HepG2 (cell line): ENCODE results near the gene MAVS. TPM values are rescaled to one million over a fixed set of nuclear protein-coding genes. Genes with fewer than 3 reads are reported as not detected.

Experiments
- ATAC-seq: fragments of 200-7000 bp; cut with Tn5 transposase; 3 replicates; pipeline ENCODE4 v1.9.1; 2020; ENCODE audit warnings: mild to moderate bottlenecking, moderate library complexity
- BruUV-seq: library from RNA; stranded (reverse); fragments of 400-500 nt; replicated peaks from 2 replicates; lab custom pipeline; 2021; lab: Mats Ljungman, UMichigan
- CTCF ChIA-PET: fragments of 300-600 bp; formaldehyde crosslinking; extraction: SDS; loops from one replicate; lab custom pipeline; 2021; ENCODE audit warnings: low total read pairs, inconsistent platforms, low intra/inter-chr PET ratio; lab: Yijun Ruan, JAX
- POLR2A ChIA-PET: fragments of 350-600 bp; sonication (Branson Sonifier 250); formaldehyde crosslinking; loops from one replicate; lab custom pipeline; 2020; ENCODE audit warnings: antibody characterized with exemption, inconsistent platforms; lab: Yijun Ruan, JAX
- DNase-seq: peaks from one replicate; pipeline ENCODE4 v3.0.0-alpha.2; 2015; ENCODE audit warnings: low spot score
- FAIRE-seq: peaks from 3 replicates; lab custom pipeline; 2011; peaks lifted over from hg19 to GRCh38; lab: Jason Lieb, UNC
- H2AFZ ChIP-seq: one replicate; pipeline ENCODE4 v1.6.1; 2011; ENCODE audit warnings: low read length, inconsistent platforms
- H3K27ac ChIP-seq: fragments of 300-600 bp; 3 replicates; pipeline ENCODE4 v1.8.0; 2011; ENCODE audit warnings: mixed run types, mild to moderate bottlenecking, mixed read lengths, low read length, inconsistent platforms; ENCODE audit not compliant: insufficient read depth; ENCODE audit errors: extremely low read length
- H3K27me3 ChIP-seq, 2 experiments: fragments of 200-600 bp in 1 of 2; 2 replicates in 1 of 2; 3 replicates in 1 of 2; pipeline versions ENCODE4 v1.6.0 to v1.8.0; 2011; ENCODE audit warnings: low read length in 2 of 2, mild to moderate bottlenecking in 2 of 2, moderate library complexity in 2 of 2, inconsistent platforms in 1 of 2; ENCODE audit not compliant: insufficient read depth in 2 of 2, control insufficient read depth in 1 of 2
- H3K36me3 ChIP-seq, 2 experiments: fragments of 200-600 bp in 1 of 2; replicated peaks in 1 of 2; 2 replicates in 1 of 2; 3 replicates in 1 of 2; pipeline versions ENCODE4 v1.5.1 to v1.8.0; 2011; ENCODE audit warnings: low read length in 2 of 2, inconsistent platforms in 1 of 2; ENCODE audit not compliant: insufficient read depth in 2 of 2, control insufficient read depth in 1 of 2
- H3K4me1 ChIP-seq: 2 replicates; pipeline ENCODE4 v1.5.1; 2012; ENCODE audit warnings: low read length, inconsistent platforms; ENCODE audit not compliant: insufficient read depth
- H3K4me2 ChIP-seq: 2 replicates; pipeline ENCODE4 v1.6.0; 2011; ENCODE audit warnings: low read depth, low read length, inconsistent platforms
- H3K4me3 ChIP-seq, 3 experiments: fragments of 200-600 bp in 1 of 3; sonication (generic), shearing (Covaris generic) in 1 of 3; replicated peaks in 1 of 3; 2 replicates each; pipeline ENCODE4 v1.5.1; 2011 to 2016; ENCODE audit warnings: low read length in 3 of 3, inconsistent platforms in 2 of 3, low read depth in 2 of 3, mild to moderate bottlenecking in 2 of 3, control low read depth in 1 of 3, mixed read lengths in 1 of 3; ENCODE audit not compliant: insufficient read depth in 1 of 3
- H3K79me2 ChIP-seq: one replicate; pipeline ENCODE4 v1.6.1; 2011; ENCODE audit warnings: low read length, inconsistent platforms; ENCODE audit not compliant: insufficient read depth
- H3K9ac ChIP-seq: 2 replicates; pipeline ENCODE4 v1.6.0; 2011; ENCODE audit warnings: mild to moderate bottlenecking, low read depth, low read length, inconsistent platforms; ENCODE audit not compliant: insufficient read depth
- H3K9me3 ChIP-seq: 2 replicates; pipeline ENCODE4 v1.5.1; 2012; ENCODE audit warnings: mild to moderate bottlenecking, low read length
- H4K20me1 ChIP-seq: 2 replicates; pipeline ENCODE4 v1.6.0; 2011; ENCODE audit warnings: inconsistent platforms, mild to moderate bottlenecking, low read length, moderate library complexity; ENCODE audit not compliant: insufficient read depth
- CHD4 ChIP-seq: fragments of 200-600 bp; sonication (generic); IDR thresholded peaks from 2 replicates; pipeline ENCODE4 v1.7.0; 2017; ENCODE audit warnings: mild to moderate bottlenecking, low read length, borderline replicate concordance
- GATAD2A ChIP-seq: IDR thresholded peaks from 2 replicates; pipeline ENCODE4 v1.6.1; 2016
- HINFP ChIP-seq: sonication (generic); formaldehyde crosslinking; IDR thresholded peaks from 2 replicates; pipeline ENCODE4 v1.4.0; 2020; ENCODE audit warnings: low read depth, mild to moderate bottlenecking, missing genetic modification reagents
- HNF4A ChIP-seq: sonication (generic); formaldehyde crosslinking; IDR thresholded peaks from 2 replicates; pipeline ENCODE4 v1.4.0; 2020; ENCODE audit warnings: missing genetic modification reagents
- KLF15 ChIP-seq: sonication (generic); formaldehyde crosslinking; IDR thresholded peaks from 2 replicates; pipeline ENCODE4 v1.8.1; 2023; ENCODE audit warnings: borderline replicate concordance, mild to moderate bottlenecking, inconsistent platforms, missing genetic modification reagents, mixed read lengths
- NR0B2 ChIP-seq: sonication (generic); formaldehyde crosslinking; IDR thresholded peaks from 2 replicates; pipeline ENCODE4 v1.4.0; 2020; ENCODE audit warnings: mild to moderate bottlenecking, missing genetic modification reagents
- RBM22 ChIP-seq: fragments of 200-400 bp; formaldehyde crosslinking; optimal IDR thresholded peaks from 2 replicates; pipeline ENCODE3; 2017; ENCODE audit warnings: mild to moderate bottlenecking, low read length, moderate library complexity
- ZBTB26 ChIP-seq: IDR thresholded peaks from 2 replicates; pipeline ENCODE4 v1.6.1; 2016; ENCODE audit warnings: missing compliant biosample characterization, missing genetic modification reagents, borderline replicate concordance
- ZNF12 ChIP-seq: sonication (generic); formaldehyde crosslinking; IDR thresholded peaks from 2 replicates; pipeline ENCODE4 v1.5.0; 2020; ENCODE audit warnings: missing genetic modification reagents
- ZNF639 ChIP-seq: conservative IDR thresholded peaks from 2 replicates; pipeline ENCODE4 v1.6.1; 2018; ENCODE audit warnings: missing genetic modification reagents
- ZNF670 ChIP-seq: sonication (generic); formaldehyde crosslinking; IDR thresholded peaks from 2 replicates; pipeline ENCODE4 v1.8.0; 2022; ENCODE audit warnings: mild to moderate bottlenecking, missing genetic modification reagents, borderline replicate concordance
- ZNF737 ChIP-seq: sonication (generic); formaldehyde crosslinking; IDR thresholded peaks from 2 replicates; pipeline ENCODE4 v1.5.0; 2020; ENCODE audit warnings: missing genetic modification reagents, mild to moderate bottlenecking, borderline replicate concordance
- ZNF766 ChIP-seq: sonication (generic); formaldehyde crosslinking; IDR thresholded peaks from 2 replicates; pipeline ENCODE4 v1.5.0; 2020; ENCODE audit warnings: missing genetic modification reagents, borderline replicate concordance
- WGBS: methylation state at CpG from one replicate; pipeline ENCODE4 v1.1.6; 2017; ENCODE audit warnings: low lambda C conversion rate; 5-methylcytosine and 5-hydroxymethylcytosine counted together
- in situ Hi-C: cut with HindIII; loops from 2 replicates; pipeline ENCODE4 v1.10.0; 2017; ENCODE audit warnings: low pct_unique_long_range_greater_than_20kb; ENCODE audit not compliant: extremely low pct_ligation_motif_present
- intact Hi-C: fragments of 100-400 bp; cut with micrococcal nuclease; formaldehyde crosslinking; loops from one replicate; pipeline ENCODE4 v1.10.0; 2022; ENCODE audit not compliant: unreplicated experiment
- polyA plus RNA-seq, 8 experiments: library from polyadenylated mRNA; depleted of rRNA in 3 of 8; stranded (reverse) in 7 of 8; unstranded in 1 of 8; fragments of >200 nt; fragmentation: Illumina TruSeq in 4 of 8; extraction: Trizol in 4 of 8; gene quantifications; 2 replicates each; pipeline versions ENCODE4 v1.2.1 to v1.2.3, GENCODE V29; 2011 to 2016; ENCODE audit warnings: low read depth in 4 of 8, missing spikeins in 1 of 8, mixed read lengths in 1 of 8; ENCODE audit not compliant: insufficient read depth in 1 of 8
- total RNA-seq, 5 experiments: library from RNA; depleted of rRNA; stranded (reverse); fragments of >200 nt; fragmentation: Illumina TruSeq; extraction: Trizol; gene quantifications; 2 replicates each; pipeline ENCODE4 v1.2.3, GENCODE V29; 2016; ENCODE audit warnings: low read depth in 1 of 5

Gene MAVS
- total and polyA plus RNA-seq, 2 of the 13 experiments (the other 11 are each of a cell fraction or from before 2014, with no cell fraction given) = 27.3 to 36.6 TPM

- ATAC-seq (no peak), FAIRE-seq (no peak), DNase-seq (no peak)
- H3K27me3 ChIP-seq = no peaks in the 10 kb centered on the region
- no peak overlapping the region for H3K27ac ChIP-seq
- H3K4me2 ChIP-seq = no peak overlapping the region
- ChIA-PET CTCF (no interaction called here), POLR2A (interaction anchor here (1.3 kb wide), 1 partner anchor 31 kb away, joined by 3 read pairs; no protein-coding TSS in a partner anchor)
- WGBS = 89% methylated on average over 1 of the region's 1 CpG
- peaks cover 12% of the 10 kb centered on the region for H3K4me1 ChIP-seq
- no peaks in the 10 kb centered on the region for H3K79me2 ChIP-seq
- no peak overlapping the region for H3K9ac ChIP-seq
- in situ Hi-C loops = no loop called here
- no peak for TF ChIP-seq ZNF639 (CRISPR knock-in tag)
- TF ChIP-seq ZNF670 (CRISPR knock-in tag) = no peak
- no peak for TF ChIP-seq GATAD2A (CRISPR knock-in tag)
- peak; percentile 1 for TF ChIP-seq RBM22
- TF ChIP-seq, all 625 proteins: peak for 1
- intact Hi-C loops = no loop called here
- no peak overlapping the region for H3K4me3 ChIP-seq
- BruUV-seq = no TSS peak
- H3K36me3 ChIP-seq = peaks cover 3 to 19% of the 10 kb centered on the region in 2 experiments; a peak in 4 of 5 replicates
- H4K20me1 ChIP-seq = no peaks in the 10 kb centered on the region
- no peaks in the 10 kb centered on the region for H3K9me3 ChIP-seq
- no peak overlapping the region for H2AFZ ChIP-seq
These were observed 29.4 kb downstream of the MAVS start for GRCh38 chr20:3876000-3876399.

- in situ Hi-C loops = no loop called here
- H3K27me3 ChIP-seq = no peaks in the 10 kb centered on the region
- intact Hi-C loops = no loop called here
- H3K27ac ChIP-seq = no peak overlapping the region
- no peak overlapping the region for H3K9ac ChIP-seq
- H3K36me3 ChIP-seq = peaks cover 3 to 19% of the 10 kb centered on the region in 2 experiments; a peak in 4 of 5 replicates
- no TSS peak for BruUV-seq
- no peak overlapping the region for H2AFZ ChIP-seq
- POLR2A ChIA-PET = interaction anchor here (1.3 kb wide), 2 partner anchors 9 to 31 kb away, joined by 3 read pairs; no protein-coding TSS in a partner anchor
- no peaks in the 10 kb centered on the region for H4K20me1 ChIP-seq
- DNase-seq = no peak
- no peaks in the 10 kb centered on the region for H3K79me2 ChIP-seq
- no peak overlapping the region for H3K4me2 ChIP-seq
- H3K4me3 ChIP-seq = no peak overlapping the region
- H3K9me3 ChIP-seq = no peaks in the 10 kb centered on the region
- peaks cover 7% of the 10 kb centered on the region for H3K4me1 ChIP-seq
- ATAC-seq = no peak
- CTCF ChIA-PET = no interaction called here
- FAIRE-seq = no peak
- TF ChIP-seq ZNF737 (CRISPR knock-in tag) = no peak
- TF ChIP-seq HNF4A (CRISPR knock-in tag) = no peak
- TF ChIP-seq KLF15 = no peak
- TF ChIP-seq NR0B2 (CRISPR knock-in tag) = no peak
- TF ChIP-seq ZBTB26 = no peak
- no peak for TF ChIP-seq CHD4
- TF ChIP-seq HINFP (CRISPR knock-in tag) = no peak
- TF ChIP-seq ZNF766 (CRISPR knock-in tag) = no peak
- no peak for TF ChIP-seq ZNF12 (CRISPR knock-in tag)
These were observed 30.0 kb downstream of the MAVS start for GRCh38 chr20:3876676-3877075.
